CD4-positive, alpha-beta T cell treated with Interleukin-4 for 1 hour (primary cell): ENCODE measurements around the gene CIAO2B.
A peak's percentile ranks its signal among the peaks of the same experiment; 100 is the strongest.
"Not testable (repeated sequence)": the region's sequence is repeated elsewhere in the genome, so short reads cannot be mapped to it uniquely, and the experiment has no call there.

Source experiments
- DNase-seq, 2 donors: peaks; one replicate each; pipeline ENCODE4 v3.0.0-alpha.2; 2020 to 2022

Gene CIAO2B

GRCh38 chr16:66936889-66937554 is 2.8 kb upstream of the CIAO2B start:
- no peak for DNase-seq

- DNase-seq = no peak
Observed at GRCh38 chr16:66936462-66936861, 2.3 kb upstream of the CIAO2B start.

- no peak for DNase-seq
Observed at GRCh38 chr16:66935314-66936011, 1.3 kb upstream of the CIAO2B start, which contains the start of gene CES2. Gene CES2, plus strand, starts transcription at chr16:66935516. Its CDS starts 120 bp downstream, at chr16:66935636.

- not testable (repeated sequence) for DNase-seq
Observed at GRCh38 chr16:66934839-66935313, 674 bp upstream of the CIAO2B start.

- no peak for DNase-seq
Observed at GRCh38 chr16:66933776-66934137, 445 bp downstream of the CIAO2B start.

- DNase-seq = no peak
Observed at GRCh38 chr16:66932076-66932475, 2.1 kb downstream of the CIAO2B start.

- DNase-seq = no peak
Observed at GRCh38 chr16:66931665-66932064, 2.5 kb downstream of the CIAO2B start.

- no peak for DNase-seq
Observed at GRCh38 chr16:66930189-66930588, 4.0 kb downstream of the CIAO2B start.

- peak; percentile 29 for DNase-seq
Observed at GRCh38 chr16:66928702-66929388, 5.4 kb downstream of the CIAO2B start.

- DNase-seq = no peak
Observed at GRCh38 chr16:66927918-66928649, 6.1 kb downstream of the CIAO2B start.

- peak in 1 of 2 donors; percentile 22 for DNase-seq
Observed at GRCh38 chr16:66926961-66927436, 7.2 kb downstream of the CIAO2B start.

GRCh38 chr16:66926171-66926947 is 7.8 kb downstream of the CIAO2B start:
- no peak for DNase-seq

GRCh38 chr16:66925322-66925840 is 8.8 kb downstream of the CIAO2B start, which contains the start of gene RRAD:
Gene RRAD, minus strand, starts transcription at chr16:66925535. Its CDS starts 356 bp downstream, at chr16:66925179.
- DNase-seq = peak; percentile 28 to 54

- peak; percentile 22 to 34 for DNase-seq
Observed at GRCh38 chr16:66924527-66925321, 9.5 kb downstream of the CIAO2B start.

- no peak for DNase-seq
Observed at GRCh38 chr16:66923866-66924265, 10.3 kb downstream of the CIAO2B start.

- DNase-seq = no peak
Observed at GRCh38 chr16:66923247-66923731, 10.9 kb downstream of the CIAO2B start.

GRCh38 chr16:66921729-66922450 is 12.3 kb downstream of the CIAO2B start:
- DNase-seq = no peak

- DNase-seq = no peak
Observed at GRCh38 chr16:66920924-66921680, 13.1 kb downstream of the CIAO2B start.

GRCh38 chr16:66920299-66920590 is 14.0 kb downstream of the CIAO2B start:
- DNase-seq = no peak
